Glomerular visceral epithelial cell (primary cell): Measurements from ENCODE around the gene CELF5.
"Not testable (repeated sequence)": the region's sequence is repeated elsewhere in the genome, so short reads cannot be mapped to it uniquely, and the experiment has no call there.

ENCODE experiments used
- DNase-seq: peaks from one replicate; pipeline ENCODE4 v3.0.0-alpha.2; 2016; ENCODE audit errors: extremely low spot score

CELF5 gene

GRCh38 chr19:3322199-3322978 lies 97.9 kb downstream of the CELF5 start:
- DNase-seq, result no peak

DNA sequence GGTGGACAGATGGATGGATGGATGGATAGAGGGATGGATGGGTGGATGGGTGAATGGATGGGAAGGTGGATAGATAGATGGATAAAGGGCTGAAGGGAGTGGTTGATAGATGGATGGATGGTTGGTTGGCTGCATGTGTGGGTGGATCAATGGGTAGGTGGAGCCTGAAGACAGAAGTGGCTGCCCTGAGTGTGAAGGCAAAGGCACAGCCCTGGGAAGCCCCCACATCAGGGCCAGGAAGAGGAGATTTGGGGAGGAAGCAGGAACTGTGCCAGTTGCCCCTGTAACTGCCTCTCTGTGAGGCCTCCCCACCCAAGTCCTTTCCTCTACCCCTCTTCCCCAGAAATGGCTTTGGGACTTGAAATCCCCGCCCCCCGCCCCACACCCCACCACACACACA lies 98.6 kb downstream of the CELF5 start:
- DNase-seq, result no peak

- no peak for DNase-seq
Observed at GRCh38 chr19:3323658-3324057, 99.2 kb downstream of the CELF5 start.

DNA sequence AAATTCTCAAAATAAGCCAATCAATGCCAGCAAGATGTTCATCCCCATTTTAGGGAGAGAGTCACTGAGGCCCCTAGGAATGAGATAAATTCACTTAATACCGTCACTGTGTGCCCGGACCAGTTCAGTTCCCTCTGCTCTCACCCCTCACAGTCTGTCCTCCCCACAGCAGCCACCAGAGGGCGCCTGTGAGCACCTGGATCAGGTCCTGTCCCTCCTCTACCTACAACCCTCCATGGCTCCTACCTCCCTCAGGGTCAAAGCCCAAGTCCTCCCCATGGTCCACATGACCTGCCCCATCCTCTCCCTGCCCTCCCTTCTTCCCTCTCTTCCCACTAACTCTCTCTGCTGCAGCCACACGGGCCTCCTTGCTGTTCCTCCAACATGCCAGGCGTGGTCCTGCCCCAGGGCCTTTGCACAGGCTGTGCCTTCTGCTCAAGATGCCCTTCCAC lies 100.0 kb downstream of the CELF5 start:
- DNase-seq, result peak; percentile 52

GRCh38 chr19:3325451-3325850 lies 101.0 kb downstream of the CELF5 start:
- no peak for DNase-seq

- no peak for DNase-seq
Observed at GRCh38 chr19:3328743-3329142, 104.3 kb downstream of the CELF5 start.

GRCh38 chr19:3330047-3330446 lies 105.6 kb downstream of the CELF5 start:
- DNase-seq, result no peak

- DNase-seq, result not testable (repeated sequence)
Observed at GRCh38 chr19:3332232-3332631, 107.8 kb downstream of the CELF5 start.

DNA sequence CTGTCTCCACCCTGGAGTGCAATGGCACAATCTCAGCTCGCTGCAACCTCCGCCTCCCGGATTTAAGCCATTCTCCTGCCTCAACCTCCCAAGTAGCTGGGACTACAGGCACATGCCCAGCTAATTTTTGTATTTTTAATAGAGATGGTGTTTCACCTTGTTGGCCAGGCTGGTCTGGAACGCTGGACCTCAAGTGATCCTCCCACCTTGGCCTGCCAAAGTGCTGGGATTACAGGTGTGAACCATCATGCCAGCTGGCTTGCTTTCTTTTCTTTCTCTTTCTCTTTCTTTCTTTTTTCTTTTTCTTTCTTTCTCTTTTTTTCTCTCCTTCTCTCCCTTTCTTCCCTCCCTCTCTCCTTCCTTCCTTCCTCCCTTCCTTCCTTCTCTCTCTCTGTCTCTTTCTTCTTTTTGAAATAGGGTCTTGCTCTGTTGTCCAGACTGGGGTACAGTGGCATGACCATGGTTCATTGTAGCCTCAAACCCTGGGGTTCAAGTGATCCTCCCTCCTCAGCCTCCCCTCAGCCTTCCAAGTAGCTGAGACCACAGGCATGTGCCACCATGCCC lies 108.6 kb downstream of the CELF5 start:
- DNase-seq, result no peak

- no peak for DNase-seq
Observed at GRCh38 chr19:3333662-3334061, 109.2 kb downstream of the CELF5 start.

GRCh38 chr19:3334749-3335430 lies 110.4 kb downstream of the CELF5 start:
- not testable (repeated sequence) for DNase-seq

DNA sequence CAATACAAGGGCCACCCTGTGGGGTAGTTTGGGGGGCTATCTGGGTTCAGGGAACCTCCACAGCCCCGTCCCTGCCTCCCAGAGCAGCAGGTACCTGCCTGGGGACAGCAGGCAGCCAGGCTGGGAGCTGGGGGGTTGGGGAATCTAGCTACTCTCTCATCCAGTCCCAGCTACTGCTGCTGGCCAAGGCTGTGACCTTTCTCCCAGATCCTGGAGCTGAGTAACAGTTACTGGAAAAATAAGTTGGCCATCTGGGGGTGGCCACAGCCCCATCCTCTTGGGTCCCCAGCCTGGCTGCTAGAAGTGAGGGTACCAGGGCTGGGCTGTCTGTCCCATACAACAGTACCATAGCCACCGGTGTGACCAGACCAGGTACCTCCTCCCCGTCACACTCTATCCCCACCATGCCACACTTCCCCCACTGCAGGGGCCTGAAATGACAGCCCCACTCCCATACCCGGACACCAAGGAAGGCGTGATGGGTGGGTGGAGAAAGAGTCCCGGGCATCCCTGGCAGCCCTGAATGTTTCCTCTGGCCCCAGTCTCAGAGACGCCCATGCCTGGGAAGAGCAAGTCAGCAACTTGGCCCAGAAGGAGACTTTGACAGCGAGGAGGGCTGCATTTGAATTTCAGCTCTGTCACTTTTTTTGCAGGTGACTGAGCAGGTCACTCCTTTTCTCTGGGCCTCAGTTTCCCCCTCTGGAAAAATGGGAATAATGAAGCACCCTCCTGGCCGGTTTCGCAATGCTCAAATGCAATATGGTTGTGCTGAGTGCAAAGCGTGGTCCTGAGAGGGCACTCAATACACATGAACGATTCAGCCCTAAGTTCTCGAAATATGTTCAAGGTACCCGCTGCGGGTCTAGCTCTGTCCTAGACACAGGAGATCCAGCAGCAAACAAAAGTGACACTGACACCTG lies 111.2 kb downstream of the CELF5 start:
- no peak for DNase-seq

GRCh38 chr19:3336351-3336679 lies 111.9 kb downstream of the CELF5 start:
- no peak for DNase-seq

GRCh38 chr19:3336680-3337523 lies 112.4 kb downstream of the CELF5 start:
- DNase-seq, result peak; percentile 92

DNA sequence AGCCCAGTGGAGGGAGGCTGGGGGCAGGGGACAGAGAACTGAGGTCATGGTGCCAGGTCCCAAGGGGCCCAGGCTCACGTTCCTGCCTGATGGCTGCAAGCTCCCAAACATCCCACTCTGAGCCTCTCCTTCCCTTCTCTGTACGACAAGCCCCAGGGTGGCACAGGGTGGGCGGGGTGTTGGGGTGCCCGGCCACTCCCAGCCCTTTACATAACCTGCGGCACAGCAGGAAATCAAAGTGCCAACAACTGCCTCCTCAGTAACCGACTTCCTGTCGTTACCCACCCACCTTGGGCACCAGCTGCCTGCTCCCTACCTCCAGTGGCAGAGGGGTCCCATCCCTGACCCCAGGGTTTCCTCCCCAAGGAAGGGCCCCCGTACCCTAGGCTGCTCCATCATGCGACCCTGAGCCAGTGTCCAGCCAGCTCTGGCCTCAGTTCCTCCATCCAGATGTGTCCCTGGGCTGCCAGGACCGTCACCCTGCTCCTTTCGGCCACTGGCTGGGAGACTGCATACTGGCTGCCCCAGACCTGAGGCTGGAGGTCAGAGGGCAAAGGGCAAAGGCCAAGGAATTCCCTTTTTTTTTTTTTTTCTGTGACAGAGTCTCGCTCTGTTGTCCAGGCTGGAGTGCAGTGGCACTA lies 114.2 kb downstream of the CELF5 start:
- no peak for DNase-seq

DNA sequence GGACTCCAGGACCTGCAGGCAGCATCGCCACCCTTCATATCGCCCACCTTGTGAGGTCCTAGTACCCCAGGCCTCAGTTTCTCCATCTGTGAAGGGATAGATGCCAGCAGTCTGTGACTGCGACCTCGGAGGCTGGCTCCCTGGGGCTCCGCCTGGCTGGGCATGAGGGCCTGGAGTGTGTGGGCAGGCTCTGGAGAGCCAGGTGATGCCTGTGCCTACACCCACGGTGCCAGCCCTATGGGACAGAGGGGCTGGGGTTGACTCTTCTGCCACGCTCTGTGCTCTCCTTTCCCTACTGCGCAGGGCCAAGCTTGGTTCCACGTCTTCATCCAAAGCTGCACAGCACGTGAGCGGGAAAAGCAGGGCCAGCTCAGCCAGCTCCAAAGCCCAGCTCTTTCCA lies 115.9 kb downstream of the CELF5 start:
- no peak for DNase-seq

GRCh38 chr19:3342246-3342645 lies 117.8 kb downstream of the CELF5 start:
- no peak for DNase-seq

GRCh38 chr19:3342962-3343361 lies 118.5 kb downstream of the CELF5 start:
- DNase-seq, result not testable (repeated sequence)

DNA sequence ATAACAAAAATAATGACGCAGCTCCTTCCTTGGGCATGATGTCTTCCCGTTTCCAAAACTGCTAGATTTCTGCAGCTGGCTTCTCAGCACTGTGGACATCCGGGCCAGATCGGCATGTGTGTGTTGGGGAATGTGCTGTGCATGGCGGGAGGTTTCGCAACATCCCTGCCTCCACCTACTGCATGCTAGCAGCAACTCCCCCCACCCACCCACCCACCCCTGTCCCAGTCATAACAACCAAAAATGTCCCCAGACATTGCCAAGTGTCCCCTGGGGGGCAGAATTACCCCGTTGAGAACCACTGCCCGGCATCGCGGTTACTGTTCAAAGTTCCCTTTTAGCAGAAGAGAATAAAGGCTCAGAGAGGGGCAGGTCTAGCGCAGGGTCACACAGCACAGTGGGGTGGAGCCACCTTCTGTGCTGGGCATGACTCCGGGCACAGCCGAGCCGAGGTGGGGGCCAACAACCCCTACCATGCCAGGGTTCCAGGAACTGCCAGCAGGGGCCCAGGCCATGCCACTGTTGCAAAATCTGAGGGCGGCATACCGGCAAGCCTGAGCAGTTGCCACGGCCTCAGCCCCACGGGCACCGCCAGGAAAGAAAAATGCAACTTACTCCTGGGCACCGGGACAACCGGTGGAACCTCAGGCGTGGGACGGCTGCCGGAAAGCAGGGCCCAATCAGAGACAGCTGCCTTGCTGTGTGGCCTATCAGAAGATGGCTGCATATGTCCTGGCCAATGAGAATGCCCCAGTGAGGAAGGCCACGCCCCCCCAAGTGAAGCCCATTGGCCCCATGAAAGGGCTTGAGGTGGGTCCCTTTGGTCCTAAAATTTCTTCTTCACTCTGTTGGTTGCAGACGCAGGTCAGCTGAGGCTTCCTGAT lies 119.4 kb downstream of the CELF5 start:
- DNase-seq, result peak; percentile 43
